ENCODE results near the gene DSCAM. TPM values are rescaled to one million over a fixed set of nuclear protein-coding genes. Genes with fewer than 3 reads are reported as not detected.

The DSCAM gene
- total RNA-seq, 1 donor from 2014 or later, result 4.4 TPM

DNA sequence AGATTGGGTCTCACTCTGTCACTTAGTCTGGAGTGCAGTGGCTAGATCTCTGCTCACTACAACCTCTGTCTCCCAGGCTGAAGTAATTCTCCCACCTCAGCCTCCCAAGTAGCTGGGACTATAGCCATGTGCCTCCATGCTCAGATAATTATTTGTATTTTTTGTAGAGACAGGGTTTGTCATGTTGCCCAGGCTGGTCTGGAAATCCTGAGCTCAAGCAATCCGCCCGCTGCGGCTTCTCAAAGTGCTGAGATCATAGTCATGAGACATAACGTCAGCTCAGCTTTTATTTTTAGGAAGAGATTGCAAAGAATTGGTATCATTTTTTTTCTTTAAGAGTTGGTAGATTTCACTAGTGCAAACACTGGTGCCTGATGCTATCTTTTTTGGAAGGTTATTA lies 244.9 kb downstream of the DSCAM start:
- H3K9me3 Mint-ChIP-seq (ENCODE audit: unreplicated experiment), result no peaks in the 10 kb centered on the region
- DNase-seq, result no peak
- peaks cover 3% of the 10 kb centered on the region for H3K4me1 Mint-ChIP-seq (ENCODE audit: low read depth, unreplicated experiment)
- TF ChIP-seq CTCF (IDR thresholded peaks at IDR 0.05; ENCODE audit: partially characterized antibody, unreplicated experiment), result no peak
- peaks cover 2% of the 10 kb centered on the region for H3K27me3 Mint-ChIP-seq (ENCODE audit: unreplicated experiment)
- H3K4me3 Mint-ChIP-seq (ENCODE audit: unreplicated experiment), result no peak overlapping the region
- no peak overlapping the region for H3K27ac Mint-ChIP-seq (ENCODE audit: unreplicated experiment)
- peaks cover 9% of the 10 kb centered on the region for H3K36me3 Mint-ChIP-seq (ENCODE audit: unreplicated experiment)

DNA sequence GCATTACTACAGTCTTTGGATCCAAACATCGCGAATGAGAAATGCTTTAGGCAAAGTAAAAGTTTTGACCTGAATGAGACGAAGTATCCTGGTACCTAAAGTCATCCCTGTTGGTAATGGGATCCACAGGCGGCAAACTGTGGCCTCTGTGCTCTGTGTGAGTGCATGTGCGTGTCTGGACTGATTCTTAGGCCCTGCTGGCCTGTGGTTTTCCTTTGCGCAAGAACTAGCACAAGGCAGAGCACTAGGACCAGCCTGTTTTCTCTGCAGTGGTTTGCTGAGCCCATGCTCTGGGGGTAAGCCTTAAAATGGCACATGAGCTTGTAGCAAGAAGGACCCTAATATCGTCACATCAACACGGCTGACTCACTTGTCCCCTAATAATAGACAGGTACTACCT lies 251.2 kb downstream of the DSCAM start:
- H3K9me3 Mint-ChIP-seq (ENCODE audit: unreplicated experiment), result no peaks in the 10 kb centered on the region
- peaks cover 3% of the 10 kb centered on the region for H3K4me1 Mint-ChIP-seq (ENCODE audit: low read depth, unreplicated experiment)
- H3K27ac Mint-ChIP-seq (ENCODE audit: unreplicated experiment), result no peak overlapping the region
- H3K4me3 Mint-ChIP-seq (ENCODE audit: unreplicated experiment), result no peak overlapping the region
- H3K27me3 Mint-ChIP-seq (ENCODE audit: unreplicated experiment), result no peaks in the 10 kb centered on the region
- no peak for DNase-seq
- no peak for TF ChIP-seq CTCF (IDR thresholded peaks at IDR 0.05; ENCODE audit: partially characterized antibody, unreplicated experiment)
- H3K36me3 Mint-ChIP-seq (ENCODE audit: unreplicated experiment), result no peaks in the 10 kb centered on the region

DNA sequence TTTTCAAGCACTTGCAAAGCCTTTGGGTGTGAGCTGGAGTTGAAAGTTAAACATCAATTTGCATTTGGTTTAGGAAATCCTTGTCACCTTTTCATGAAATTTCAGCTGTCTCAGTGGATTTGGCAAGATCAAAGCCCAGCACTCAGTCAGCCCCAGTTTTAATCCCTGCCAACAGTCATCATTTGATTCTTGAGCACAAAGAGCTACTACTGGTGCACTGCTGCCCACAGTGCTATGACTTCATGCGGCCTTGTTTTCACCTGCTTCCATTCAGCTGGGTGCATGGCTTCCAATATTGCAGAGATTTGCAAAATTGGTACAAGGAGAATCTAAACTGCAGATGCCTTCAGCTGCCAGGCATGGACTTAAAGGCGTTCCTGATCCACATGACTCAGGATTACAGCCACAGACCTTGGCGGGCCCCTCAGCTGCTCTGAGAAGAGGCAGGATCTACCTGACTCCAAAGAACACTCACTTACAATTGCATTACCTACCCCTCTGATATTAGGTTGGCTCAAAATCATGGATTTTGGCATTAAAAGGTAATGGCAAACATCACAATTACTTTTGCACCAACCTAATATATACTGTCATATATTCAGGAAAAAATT lies 259.1 kb downstream of the DSCAM start:
- no peaks in the 10 kb centered on the region for H3K27me3 Mint-ChIP-seq (ENCODE audit: unreplicated experiment)
- peaks cover 5% of the 10 kb centered on the region for H3K36me3 Mint-ChIP-seq (ENCODE audit: unreplicated experiment)
- H3K27ac Mint-ChIP-seq (ENCODE audit: unreplicated experiment), result no peak overlapping the region
- H3K4me1 Mint-ChIP-seq (ENCODE audit: low read depth, unreplicated experiment), result peaks cover 6% of the 10 kb centered on the region
- peaks cover 2% of the 10 kb centered on the region for H3K9me3 Mint-ChIP-seq (ENCODE audit: unreplicated experiment)
- no peak for TF ChIP-seq CTCF (IDR thresholded peaks at IDR 0.05; ENCODE audit: partially characterized antibody, unreplicated experiment)
- no peak for DNase-seq
- H3K4me3 Mint-ChIP-seq (ENCODE audit: unreplicated experiment), result no peak overlapping the region

DNA sequence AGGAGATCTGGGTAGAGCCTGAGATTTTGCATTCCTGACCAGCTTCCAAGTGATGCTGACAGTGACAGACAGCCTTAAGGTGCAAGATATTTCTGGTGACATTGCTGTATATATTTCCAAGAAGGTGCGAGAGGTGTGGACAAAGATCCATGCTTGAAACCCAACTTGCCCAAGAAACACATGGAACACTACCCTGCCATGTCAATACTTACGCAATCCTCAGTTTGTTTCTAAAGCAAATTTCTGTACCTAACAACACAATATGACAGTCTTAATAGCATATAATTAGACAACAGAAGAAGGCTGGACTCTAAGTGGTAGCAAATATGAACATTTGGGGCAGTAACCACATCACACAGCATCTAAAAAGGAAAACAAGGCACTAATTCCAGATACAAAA lies 260.4 kb downstream of the DSCAM start:
- Mint-ChIP-seq H3K4me3 (ENCODE audit: unreplicated experiment) (no peak overlapping the region), H3K27ac (ENCODE audit: unreplicated experiment) (no peak overlapping the region), H3K36me3 (ENCODE audit: unreplicated experiment) (peaks cover 5% of the 10 kb centered on the region), H3K27me3 (ENCODE audit: unreplicated experiment) (no peaks in the 10 kb centered on the region), H3K9me3 (ENCODE audit: unreplicated experiment) (peaks cover 2% of the 10 kb centered on the region), H3K4me1 (ENCODE audit: low read depth, unreplicated experiment) (peaks cover 11% of the 10 kb centered on the region)
- no peak for TF ChIP-seq CTCF (IDR thresholded peaks at IDR 0.05; ENCODE audit: partially characterized antibody, unreplicated experiment)
- DNase-seq, result no peak

DNA sequence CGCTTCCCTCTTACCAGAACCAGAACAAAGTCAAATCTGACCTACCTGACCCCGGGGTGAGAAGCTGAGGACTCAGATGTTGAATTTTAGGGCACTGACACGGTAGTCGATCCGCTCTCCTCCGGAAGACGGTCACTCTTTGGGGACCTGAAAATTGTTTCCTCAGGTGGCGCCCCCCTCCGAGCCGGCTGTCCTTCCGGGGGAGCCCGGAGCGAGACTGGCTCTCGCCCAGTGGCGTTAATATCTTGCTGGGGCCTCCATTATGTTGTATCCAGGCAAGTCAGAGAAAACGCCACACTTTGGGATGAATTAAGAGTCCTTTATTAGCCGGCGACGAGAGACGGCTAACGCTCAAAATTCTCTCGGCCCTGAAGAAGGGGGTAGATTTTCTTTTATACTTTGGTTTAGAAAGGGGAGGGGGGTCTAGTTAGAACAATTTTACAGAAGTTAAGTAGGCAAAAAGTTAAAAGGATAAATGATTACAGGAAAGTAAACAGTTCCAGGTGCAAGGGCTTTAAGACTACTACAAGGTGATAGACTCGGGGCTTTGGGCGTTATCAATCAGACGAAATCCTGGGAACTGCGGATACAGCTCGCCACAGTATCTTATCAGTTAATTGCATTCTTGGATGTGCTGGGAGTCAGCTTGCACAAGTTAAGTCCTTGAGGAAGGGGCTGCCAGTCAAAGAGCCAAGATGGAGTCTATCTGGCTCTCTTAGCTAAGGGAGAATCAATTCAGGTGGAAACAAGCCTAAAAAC lies 269.5 kb downstream of the DSCAM start:
- DNase-seq, result no peak
- no peak overlapping the region for H3K4me3 Mint-ChIP-seq (ENCODE audit: unreplicated experiment)
- no peaks in the 10 kb centered on the region for H3K9me3 Mint-ChIP-seq (ENCODE audit: unreplicated experiment)

More for the DNA sequence above, 269.5 kb downstream of the DSCAM start:
- no peaks in the 10 kb centered on the region for H3K27me3 Mint-ChIP-seq (ENCODE audit: unreplicated experiment)
- H3K27ac Mint-ChIP-seq (ENCODE audit: unreplicated experiment), result no peak overlapping the region
- H3K36me3 Mint-ChIP-seq (ENCODE audit: unreplicated experiment), result peaks cover 15% of the 10 kb centered on the region
- peaks cover 3% of the 10 kb centered on the region for H3K4me1 Mint-ChIP-seq (ENCODE audit: low read depth, unreplicated experiment)
- TF ChIP-seq CTCF (IDR thresholded peaks at IDR 0.05; ENCODE audit: partially characterized antibody, unreplicated experiment), result no peak
